Ascending aorta (tissue), 2 donors: ENCODE measurements around the gene IRF1. TPM values are rescaled to one million over a fixed set of nuclear protein-coding genes. Genes with fewer than 3 reads are reported as not detected.
A peak's percentile ranks its signal among the peaks of the same experiment; 100 is the strongest.

ENCODE experiments used
- DNase-seq, 2 donors: peaks; one replicate each; pipeline ENCODE4 v3.0.0-alpha.2; 2019; ENCODE audit warnings: low spot score in 2 of 2
- H3K27ac ChIP-seq, 2 donors: fragments of 200-600 bp; sonication (generic); one replicate each; pipeline ENCODE4 v1.5.1; 2016 to 2017; ENCODE audit warnings: mild to moderate bottlenecking in 1 of 2
- H3K27me3 ChIP-seq: fragments of 200-600 bp; sonication (generic); one replicate; pipeline ENCODE4 v1.5.1; 2017
- H3K36me3 ChIP-seq, 2 donors: fragments of 200-600 bp; sonication (generic); one replicate each; pipeline ENCODE4 v1.5.1; 2016
- H3K4me1 ChIP-seq, 2 donors: fragments of 200-600 bp; sonication (generic); one replicate each; pipeline ENCODE4 v1.5.1; 2016 to 2017; ENCODE audit warnings: mild to moderate bottlenecking in 1 of 2
- H3K4me3 ChIP-seq, 2 donors: fragments of 200-600 bp; sonication (generic); one replicate each; pipeline ENCODE4 v1.5.1; 2016 to 2017; ENCODE audit warnings: mild to moderate bottlenecking in 1 of 2
- H3K9me3 ChIP-seq, 2 donors: fragments of 200-600 bp; sonication (generic); one replicate each; pipeline ENCODE4 v1.5.1; 2016
- intact Hi-C: fragments of 100-400 bp; cut with DNase I; formaldehyde crosslinking; loops from one replicate; pipeline ENCODE4 v1.15.1; 2023
- total RNA-seq: library from RNA; depleted of rRNA; stranded (reverse); fragments of >200 nt; gene quantifications from one replicate; pipeline ENCODE4 v1.1.0, GENCODE V29; 2016
- TF ChIP-seq, protein P1 (sequence below), 3 experiments: fragments of 200-600 bp in 2 of 3; fragments of 450-650 bp in 1 of 3; sonication (generic) in 2 of 3; IDR thresholded peaks; one replicate each; pipeline ENCODE4 v1.5.1; 2016 to 2019; ENCODE audit warnings: antibody characterized with exemption in 3 of 3, mild to moderate bottlenecking in 1 of 3, moderate library complexity in 1 of 3

IRF1 gene
- total RNA-seq, 1 donor from 2014 or later, result 57.7 TPM

GRCh38 chr5:132458651-132459030 lies 31.9 kb downstream of the IRF1 start:
- H3K27me3 ChIP-seq, result no peaks in the 10 kb centered on the region
- intact Hi-C loops, result no loop called here
- H3K9me3 ChIP-seq, result no peaks in the 10 kb centered on the region
- H3K4me3 ChIP-seq, result no peak overlapping the region
- no peak for DNase-seq
- H3K4me1 ChIP-seq, result peaks cover 0 to 4% of the 10 kb centered on the region in 2 donors
- H3K27ac ChIP-seq, result no peak overlapping the region
- H3K36me3 ChIP-seq, result peaks cover 9 to 24% of the 10 kb centered on the region in 2 donors
- TF ChIP-seq, protein P1, sequence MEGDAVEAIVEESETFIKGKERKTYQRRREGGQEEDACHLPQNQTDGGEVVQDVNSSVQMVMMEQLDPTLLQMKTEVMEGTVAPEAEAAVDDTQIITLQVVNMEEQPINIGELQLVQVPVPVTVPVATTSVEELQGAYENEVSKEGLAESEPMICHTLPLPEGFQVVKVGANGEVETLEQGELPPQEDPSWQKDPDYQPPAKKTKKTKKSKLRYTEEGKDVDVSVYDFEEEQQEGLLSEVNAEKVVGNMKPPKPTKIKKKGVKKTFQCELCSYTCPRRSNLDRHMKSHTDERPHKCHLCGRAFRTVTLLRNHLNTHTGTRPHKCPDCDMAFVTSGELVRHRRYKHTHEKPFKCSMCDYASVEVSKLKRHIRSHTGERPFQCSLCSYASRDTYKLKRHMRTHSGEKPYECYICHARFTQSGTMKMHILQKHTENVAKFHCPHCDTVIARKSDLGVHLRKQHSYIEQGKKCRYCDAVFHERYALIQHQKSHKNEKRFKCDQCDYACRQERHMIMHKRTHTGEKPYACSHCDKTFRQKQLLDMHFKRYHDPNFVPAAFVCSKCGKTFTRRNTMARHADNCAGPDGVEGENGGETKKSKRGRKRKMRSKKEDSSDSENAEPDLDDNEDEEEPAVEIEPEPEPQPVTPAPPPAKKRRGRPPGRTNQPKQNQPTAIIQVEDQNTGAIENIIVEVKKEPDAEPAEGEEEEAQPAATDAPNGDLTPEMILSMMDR (IDR thresholded peaks at IDR 0.05), result no peak

GRCh38 chr5:132458226-132458560 lies 32.4 kb downstream of the IRF1 start:
- H3K4me1 ChIP-seq, result peaks cover 0 to 4% of the 10 kb centered on the region in 2 donors
- intact Hi-C loops, result no loop called here
- TF ChIP-seq, protein P1 (IDR thresholded peaks at IDR 0.05), result no peak
- H3K4me3 ChIP-seq, result no peak overlapping the region
- no peaks in the 10 kb centered on the region for H3K9me3 ChIP-seq
- H3K27me3 ChIP-seq, result no peaks in the 10 kb centered on the region
- DNase-seq, result no peak
- peaks cover 9 to 24% of the 10 kb centered on the region in 2 donors for H3K36me3 ChIP-seq
- H3K27ac ChIP-seq, result peak overlapping the region in 1 of 2 donors; percentile 10

DNA sequence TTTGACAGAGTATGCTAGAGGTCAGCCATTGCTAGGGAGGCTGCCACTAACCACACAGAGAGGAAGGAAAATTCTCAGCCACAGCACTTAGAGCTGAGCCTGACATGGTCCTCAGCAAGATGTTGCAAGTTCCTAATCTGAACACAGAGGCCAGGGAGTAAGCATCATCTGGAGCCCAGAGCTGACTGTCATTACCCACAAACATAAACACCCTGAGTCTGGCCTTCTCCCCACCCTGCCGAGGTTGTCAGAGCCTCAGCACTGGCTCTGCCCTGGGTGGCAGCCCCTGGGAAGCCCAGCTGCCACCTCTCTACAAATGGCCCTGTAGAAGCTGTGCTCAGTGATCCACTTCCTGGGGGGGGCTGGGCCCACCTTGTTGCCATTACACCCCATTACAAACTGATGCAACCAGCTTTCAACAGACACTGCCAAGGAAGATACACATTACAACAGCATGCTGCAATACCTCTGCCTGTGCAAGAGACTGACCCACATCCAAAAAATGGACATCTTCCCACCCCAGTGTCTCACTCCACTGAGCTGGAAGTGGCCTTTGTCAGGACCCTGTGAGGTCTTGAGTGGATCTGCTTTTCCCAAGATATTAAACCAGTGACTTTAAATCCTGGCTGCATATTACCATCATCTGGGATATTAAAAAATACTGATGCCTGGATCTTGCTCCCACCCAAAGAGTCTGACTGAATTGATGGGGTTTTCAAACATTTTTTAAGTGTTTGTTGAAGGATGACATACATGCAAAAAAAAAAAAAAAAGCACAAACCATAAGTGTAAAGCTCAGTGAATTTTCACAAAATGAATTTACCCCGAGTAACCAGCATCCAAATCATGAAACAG lies 33.0 kb downstream of the IRF1 start:
- intact Hi-C loops, result no loop called here
- Histone ChIP-seq H3K27me3 (no peaks in the 10 kb centered on the region), H3K27ac (peak overlapping the region; percentile 32 to 64), H3K36me3 (peaks cover 9 to 24% of the 10 kb centered on the region in 2 donors), H3K4me1 (peaks cover 0 to 4% of the 10 kb centered on the region in 2 donors), H3K4me3 (no peak overlapping the region), H3K9me3 (no peaks in the 10 kb centered on the region)
- TF ChIP-seq, protein P1 (IDR thresholded peaks at IDR 0.05), result no peak
- peak in 1 of 2 donors; percentile 77 for DNase-seq

DNA sequence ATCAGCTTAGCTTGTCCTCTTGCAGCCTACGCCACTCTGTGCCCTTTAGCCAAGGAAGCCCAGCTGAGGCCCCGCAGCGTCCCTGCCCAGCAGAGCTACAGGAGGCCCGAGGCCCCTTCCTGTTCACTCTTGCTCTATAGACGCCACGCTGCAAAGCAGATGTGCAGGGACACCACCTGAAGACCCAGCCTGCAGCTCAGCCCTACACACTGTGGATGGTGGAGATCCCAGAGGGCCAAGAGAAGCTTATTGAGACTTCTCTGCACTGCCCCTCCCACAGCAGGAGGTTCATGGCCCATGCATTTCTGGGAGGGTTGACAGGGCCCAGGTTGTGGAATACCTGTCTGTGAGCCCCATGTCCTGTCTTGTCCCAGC lies 33.6 kb downstream of the IRF1 start:
- H3K27ac ChIP-seq, result peak overlapping the region; percentile 32 to 64
- no peaks in the 10 kb centered on the region for H3K27me3 ChIP-seq
- TF ChIP-seq, protein P1 (IDR thresholded peaks at IDR 0.05), result no peak
- no peaks in the 10 kb centered on the region for H3K9me3 ChIP-seq
- intact Hi-C loops, result no loop called here
- DNase-seq, result no peak
- H3K4me3 ChIP-seq, result no peak overlapping the region
- peaks cover 9 to 24% of the 10 kb centered on the region in 2 donors for H3K36me3 ChIP-seq
- peaks cover 0 to 4% of the 10 kb centered on the region in 2 donors for H3K4me1 ChIP-seq

GRCh38 chr5:132456296-132456986 lies 34.1 kb downstream of the IRF1 start:
- DNase-seq, result peak; percentile 53 to 87
- H3K4me3 ChIP-seq, result no peak overlapping the region
- no peaks in the 10 kb centered on the region for H3K27me3 ChIP-seq
- intact Hi-C loops, result no loop called here
- peaks cover 11 to 27% of the 10 kb centered on the region in 2 donors for H3K36me3 ChIP-seq
- no peaks in the 10 kb centered on the region for H3K9me3 ChIP-seq
- H3K27ac ChIP-seq, result peak overlapping the region; percentile 32 to 64
- TF ChIP-seq, protein P1 (IDR thresholded peaks at IDR 0.05), result no peak
- H3K4me1 ChIP-seq, result peaks cover 0 to 4% of the 10 kb centered on the region in 2 donors
